Muscle of leg (tissue), 11 donors: ENCODE measurements around the gene RAMACL. TPM values are rescaled to one million over a fixed set of nuclear protein-coding genes. Genes with fewer than 3 reads are reported as not detected.

Experiments used
- DNase-seq: peaks from one replicate; pipeline ENCODE4 v3.0.0; 2013
- H3K27ac ChIP-seq: one replicate; pipeline ENCODE4 v1.5.1; 2013; ENCODE audit warnings: mild to moderate bottlenecking, low read length, control low read depth
- H3K27me3 ChIP-seq: one replicate; pipeline ENCODE4 v1.6.1; 2013; ENCODE audit warnings: low read length; ENCODE audit not compliant: control insufficient read depth, insufficient read depth
- H3K36me3 ChIP-seq: one replicate; pipeline ENCODE4 v1.6.1; 2013; ENCODE audit warnings: low read length; ENCODE audit not compliant: control insufficient read depth, insufficient read depth
- H3K4me1 ChIP-seq: one replicate; pipeline ENCODE4 v1.6.1; 2013; ENCODE audit warnings: low read length; ENCODE audit not compliant: control insufficient read depth, insufficient read depth
- H3K4me3 ChIP-seq: one replicate; pipeline ENCODE4 v1.5.1; 2013; ENCODE audit warnings: low read length, control low read depth
- H3K9me3 ChIP-seq: replicated peaks from 2 replicates; pipeline ENCODE4 v1.6.1; 2013; ENCODE audit warnings: low read depth, low read length; ENCODE audit not compliant: control insufficient read depth
- WGBS: methylation state at CpG from one replicate; pipeline ENCODE4 v1.1.5; 2013; ENCODE audit warnings: missing lambda C conversion rate; ENCODE audit not compliant: insufficient coverage; 5-methylcytosine and 5-hydroxymethylcytosine counted together
- polyA plus RNA-seq, 8 donors: library from polyadenylated mRNA; unstranded; fragments of 120-200 nt; gene quantifications; one replicate each; pipeline versions ENCODE4 v1.2.1 to v1.2.3, GENCODE V29; 2013; ENCODE audit warnings: inconsistent platforms in 1 of 8, low replicate concordance in 1 of 8; ENCODE audit not compliant: insufficient read length in 8 of 8, insufficient read depth in 1 of 8
- total RNA-seq: library from RNA; stranded (reverse); fragments of 120-200 nt; gene quantifications from one replicate; pipeline ENCODE4 v1.2.4, GENCODE V29; 2013

The RAMACL gene
- total and polyA plus RNA-seq, 9 donors: 0.11 to 0.71 (median 0.15) TPM; not detected in 3

- Histone ChIP-seq H3K4me3 (no peak overlapping the region), H3K27me3 (no peaks in the 10 kb centered on the region), H3K4me1 (peaks cover 7% of the 10 kb centered on the region), H3K9me3 (no peaks in the 10 kb centered on the region), H3K36me3 (peaks cover 3% of the 10 kb centered on the region), H3K27ac (peak overlapping the region; percentile 54)
- DNase-seq: peak; percentile 43
- 88% methylated on average over 4 of the region's 11 CpGs for WGBS
These were observed 12.1 kb upstream of the RAMACL start for GRCh38 chr6:166598441-166599138.

GRCh38 chr6:166597711-166598440 is 11.4 kb upstream of the RAMACL start:
- 100% methylated on average over 5 of the region's 10 CpGs for WGBS
- no peak for DNase-seq
- Histone ChIP-seq H3K36me3 (peaks cover 3% of the 10 kb centered on the region), H3K4me3 (no peak overlapping the region), H3K4me1 (peaks cover 1% of the 10 kb centered on the region), H3K27me3 (no peaks in the 10 kb centered on the region), H3K9me3 (no peaks in the 10 kb centered on the region), H3K27ac (peak overlapping the region; percentile 16)

GRCh38 chr6:166596776-166597507 is 10.5 kb upstream of the RAMACL start:
- WGBS: 87% methylated on average over 15 of the region's 15 CpGs
- no peak overlapping the region for H3K27ac ChIP-seq
- no peaks in the 10 kb centered on the region for H3K9me3 ChIP-seq

GRCh38 chr6:166595949-166596348 is 9.5 kb upstream of the RAMACL start:
- whole genome bisulfite sequencing: 92% methylated on average over 6 of the region's 6 CpGs
- Histone ChIP-seq H3K27me3 (no peaks in the 10 kb centered on the region), H3K4me1 (no peaks in the 10 kb centered on the region), H3K36me3 (peaks cover 3% of the 10 kb centered on the region), H3K4me3 (no peak overlapping the region), H3K9me3 (no peaks in the 10 kb centered on the region), H3K27ac (no peak overlapping the region)
- DNase-seq: no peak

More at GRCh38 chr6:166596776-166597507, 10.5 kb upstream of the RAMACL start:
- no peaks in the 10 kb centered on the region for H3K27me3 ChIP-seq
- no peaks in the 10 kb centered on the region for H3K4me1 ChIP-seq
- DNase-seq: no peak
- H3K36me3 ChIP-seq: peaks cover 3% of the 10 kb centered on the region
- H3K4me3 ChIP-seq: no peak overlapping the region

GRCh38 chr6:166595061-166595780 is 8.7 kb upstream of the RAMACL start:
- H3K4me1 ChIP-seq: peaks cover 2% of the 10 kb centered on the region
- H3K27ac ChIP-seq: no peak overlapping the region
- H3K36me3 ChIP-seq: peaks cover 3% of the 10 kb centered on the region
- no peak for DNase-seq
- no peak overlapping the region for H3K4me3 ChIP-seq
- no peaks in the 10 kb centered on the region for H3K9me3 ChIP-seq
- WGBS: 74% methylated on average over 10 of the region's 13 CpGs
- no peaks in the 10 kb centered on the region for H3K27me3 ChIP-seq

GRCh38 chr6:166592821-166593220 is 6.3 kb upstream of the RAMACL start:
- WGBS: 50% methylated on average over 1 of the region's 9 CpGs
- Histone ChIP-seq H3K36me3 (peaks cover 3% of the 10 kb centered on the region), H3K9me3 (no peaks in the 10 kb centered on the region), H3K27ac (no peak overlapping the region), H3K27me3 (no peaks in the 10 kb centered on the region), H3K4me3 (no peak overlapping the region), H3K4me1 (peaks cover 23% of the 10 kb centered on the region)
- DNase-seq: no peak

GRCh38 chr6:166591961-166592520 is 5.6 kb upstream of the RAMACL start:
- Histone ChIP-seq H3K27ac (no peak overlapping the region), H3K27me3 (no peaks in the 10 kb centered on the region), H3K4me1 (peaks cover 27% of the 10 kb centered on the region), H3K4me3 (no peak overlapping the region), H3K9me3 (no peaks in the 10 kb centered on the region), H3K36me3 (peaks cover 3% of the 10 kb centered on the region)
- no peak for DNase-seq
- WGBS: no CpG with 5 or more reads among the region's 7 CpGs

- 96% methylated on average over 10 of the region's 11 CpGs for WGBS
These were observed 4.5 kb upstream of the RAMACL start for GRCh38 chr6:166591026-166591425.

GRCh38 chr6:166589786-166590574 is 3.5 kb upstream of the RAMACL start:
- Histone ChIP-seq H3K4me1 (peaks cover 30% of the 10 kb centered on the region), H3K9me3 (no peaks in the 10 kb centered on the region), H3K36me3 (no peaks in the 10 kb centered on the region), H3K27me3 (no peaks in the 10 kb centered on the region), H3K4me3 (no peak overlapping the region), H3K27ac (peak overlapping the region; percentile 53)
- WGBS: 59% methylated on average over 7 of the region's 8 CpGs
- no peak for DNase-seq

More at GRCh38 chr6:166591026-166591425, 4.5 kb upstream of the RAMACL start:
- Histone ChIP-seq H3K36me3 (no peaks in the 10 kb centered on the region), H3K4me3 (no peak overlapping the region), H3K4me1 (peaks cover 30% of the 10 kb centered on the region), H3K9me3 (no peaks in the 10 kb centered on the region), H3K27me3 (no peaks in the 10 kb centered on the region), H3K27ac (no peak overlapping the region)
- DNase-seq: no peak
